GM23338 (cell line): ENCODE results near the gene SIRT2. TPM values are rescaled to one million over a fixed set of nuclear protein-coding genes. Genes with fewer than 3 reads are reported as not detected.

Source experiments
- ATAC-seq: fragments of 200-7000 bp; cut with Tn5 transposase; 3 replicates; pipeline ENCODE4 v1.9.1; 2020
- DNase-seq: peaks from one replicate; pipeline ENCODE4 v3.0.0-alpha.2; 2015; ENCODE audit warnings: low spot score
- H2AFZ ChIP-seq: fragments of 200-600 bp; sonication (generic); 2 replicates; pipeline ENCODE4 v1.8.0; 2016; ENCODE audit warnings: antibody characterized with exemption, mild to moderate bottlenecking, moderate library complexity
- H3F3A ChIP-seq: fragments of 200-600 bp; sonication (generic); replicated peaks from 2 replicates; pipeline ENCODE4 v1.8.0; 2017; ENCODE audit warnings: antibody characterized with exemption, mixed run types, low read depth
- H3K27ac ChIP-seq: fragments of 200-600 bp; sonication (generic); 2 replicates; pipeline ENCODE4 v1.6.1; 2016; ENCODE audit warnings: low read depth
- H3K27me3 ChIP-seq: fragments of 200-600 bp; sonication (generic); 2 replicates; pipeline ENCODE4 v1.8.0; 2016; ENCODE audit warnings: mild to moderate bottlenecking, mixed run types, moderate library complexity; ENCODE audit not compliant: insufficient read depth
- H3K36me3 ChIP-seq: fragments of 200-600 bp; sonication (generic); 2 replicates; pipeline ENCODE4 v1.8.0; 2016; ENCODE audit warnings: mild to moderate bottlenecking; ENCODE audit not compliant: insufficient read depth
- H3K4me1 ChIP-seq: fragments of 200-600 bp; sonication (generic); 2 replicates; pipeline ENCODE4 v1.8.0; 2016; ENCODE audit warnings: mild to moderate bottlenecking, moderate library complexity; ENCODE audit not compliant: insufficient read depth
- H3K4me2 ChIP-seq: fragments of 200-600 bp; sonication (generic); 2 replicates; pipeline ENCODE4 v1.7.1; 2017; ENCODE audit warnings: mixed run types
- H3K4me3 ChIP-seq: fragments of 200-600 bp; sonication (generic); 2 replicates; pipeline ENCODE4 v1.6.1; 2016; ENCODE audit warnings: mixed run types
- H3K79me2 ChIP-seq: fragments of 200-600 bp; sonication (generic); replicated peaks from 2 replicates; pipeline ENCODE4 v1.8.0; 2017; ENCODE audit warnings: mild to moderate bottlenecking; ENCODE audit not compliant: insufficient read depth
- H3K9me2 ChIP-seq: fragments of 200-600 bp; sonication (generic); 2 replicates; pipeline ENCODE4 v1.8.0; 2017; ENCODE audit not compliant: insufficient read depth
- H4K20me1 ChIP-seq: fragments of 200-600 bp; sonication (generic); replicated peaks from 2 replicates; pipeline ENCODE4 v1.8.0; 2017; ENCODE audit warnings: mild to moderate bottlenecking; ENCODE audit not compliant: insufficient read depth
- H3K27ac Mint-ChIP-seq: 2 replicates; pipeline ENCODE4 v1.8.0; 2020; ENCODE audit warnings: inconsistent platforms, mild to moderate bottlenecking, moderate library complexity, mixed read lengths
- H3K27me3 Mint-ChIP-seq: 3 replicates; pipeline ENCODE4 v1.8.0; 2022; ENCODE audit warnings: low read depth, mild to moderate bottlenecking, moderate library complexity, mixed read lengths, inconsistent platforms; ENCODE audit not compliant: insufficient read depth, poor library complexity
- H3K36me3 Mint-ChIP-seq: 3 replicates; pipeline ENCODE4 v1.8.0; 2021; ENCODE audit warnings: low read depth, mild to moderate bottlenecking, inconsistent platforms, moderate library complexity, mixed read lengths
- H3K4me1 Mint-ChIP-seq: 3 replicates; pipeline ENCODE4 v1.8.0; 2020; ENCODE audit warnings: mild to moderate bottlenecking, inconsistent platforms, mixed read lengths
- H3K4me3 Mint-ChIP-seq: 3 replicates; pipeline ENCODE4 v1.8.0; 2021; ENCODE audit warnings: moderate library complexity, mild to moderate bottlenecking, inconsistent platforms, mixed read lengths
- H3K9me3 Mint-ChIP-seq: 3 replicates; pipeline ENCODE4 v1.8.0; 2020; ENCODE audit warnings: moderate library complexity, mild to moderate bottlenecking, inconsistent platforms, mixed read lengths
- CREB1 ChIP-seq: fragments of 250-450 bp; sonication (Bioruptor Pico); IDR thresholded peaks from 2 replicates; pipeline ENCODE4 v1.5.0; 2020; ENCODE audit warnings: low read depth, mild to moderate bottlenecking, moderate library complexity
- EZH2 ChIP-seq: fragments of 200-600 bp; sonication (generic); IDR thresholded peaks from one replicate; pipeline ENCODE4 v1.8.0; 2017; ENCODE audit warnings: antibody characterized with exemption, mild to moderate bottlenecking, low read depth; ENCODE audit not compliant: unreplicated experiment
- EZH2phosphoT487 ChIP-seq: fragments of 200-600 bp; sonication (generic); IDR thresholded peaks from one replicate; pipeline ENCODE4 v1.8.1; 2018; ENCODE audit warnings: antibody characterized with exemption; ENCODE audit not compliant: unreplicated experiment
- JUNB ChIP-seq: IDR thresholded peaks from one replicate; pipeline ENCODE4 v1.6.1; 2016; ENCODE audit warnings: antibody characterized with exemption; ENCODE audit not compliant: unreplicated experiment
- NANOG ChIP-seq: IDR thresholded peaks from 2 replicates; pipeline ENCODE4 v1.6.1; 2016; ENCODE audit warnings: antibody characterized with exemption, borderline replicate concordance
- POLR2AphosphoS5 ChIP-seq: IDR thresholded peaks from 2 replicates; pipeline ENCODE4 v1.6.1; 2016; ENCODE audit warnings: antibody characterized with exemption, low read depth
- STAT1 ChIP-seq: IDR thresholded peaks from one replicate; pipeline ENCODE4 v1.6.1; 2016; ENCODE audit warnings: antibody characterized with exemption; ENCODE audit not compliant: unreplicated experiment
- ZNF114 ChIP-seq: fragments of 250-450 bp; sonication (Bioruptor Pico); IDR thresholded peaks from 2 replicates; pipeline ENCODE4 v1.5.0; 2020; ENCODE audit warnings: mild to moderate bottlenecking, moderate library complexity
- ZNF331 ChIP-seq: fragments of 250-450 bp; sonication (Bioruptor Pico); IDR thresholded peaks from 2 replicates; pipeline ENCODE4 v1.5.0; 2020; ENCODE audit warnings: low read depth, mild to moderate bottlenecking, moderate library complexity
- polyA plus RNA-seq: library from polyadenylated mRNA; unstranded; fragments of >200 nt; fragmentation: Nextera tagmentation; extraction: Ambion mirVana; gene quantifications from 2 replicates; pipeline ENCODE4 v1.2.1, GENCODE V29; 2016
- total RNA-seq: library from RNA; depleted of rRNA; stranded (reverse); fragments of >200 nt; shearing (Covaris generic); gene quantifications from 2 replicates; pipeline ENCODE4 v1.2.3, GENCODE V29; 2014
- TF ChIP-seq, protein P1 (sequence below): IDR thresholded peaks from one replicate; pipeline ENCODE4 v1.6.1; 2018; ENCODE audit warnings: antibody characterized with exemption; ENCODE audit not compliant: unreplicated experiment
- TF ChIP-seq, protein P2 (sequence below), 2 experiments: fragments of 200-600 bp in 1 of 2; sonication (generic) in 1 of 2; conservative IDR thresholded peaks; 2 replicates each; pipeline versions ENCODE4 v1.5.1 to v1.6.1; 2016 to 2017; ENCODE audit warnings: antibody characterized with exemption in 2 of 2, low read depth in 2 of 2, mild to moderate bottlenecking in 2 of 2, moderate library complexity in 1 of 2
- TF ChIP-seq, protein P3 (sequence below): fragments of 250-450 bp; sonication (Bioruptor Pico); IDR thresholded peaks from 2 replicates; pipeline ENCODE4 v1.5.0; 2020; ENCODE audit warnings: mild to moderate bottlenecking, moderate library complexity
- TF ChIP-seq, protein P4 (sequence below): IDR thresholded peaks from 2 replicates; pipeline ENCODE4 v1.6.1; 2016; ENCODE audit warnings: antibody characterized with exemption

Gene SIRT2
- total and polyA plus RNA-seq, 2 experiments from 2014 or later = 2.7 to 8.4 TPM

DNA sequence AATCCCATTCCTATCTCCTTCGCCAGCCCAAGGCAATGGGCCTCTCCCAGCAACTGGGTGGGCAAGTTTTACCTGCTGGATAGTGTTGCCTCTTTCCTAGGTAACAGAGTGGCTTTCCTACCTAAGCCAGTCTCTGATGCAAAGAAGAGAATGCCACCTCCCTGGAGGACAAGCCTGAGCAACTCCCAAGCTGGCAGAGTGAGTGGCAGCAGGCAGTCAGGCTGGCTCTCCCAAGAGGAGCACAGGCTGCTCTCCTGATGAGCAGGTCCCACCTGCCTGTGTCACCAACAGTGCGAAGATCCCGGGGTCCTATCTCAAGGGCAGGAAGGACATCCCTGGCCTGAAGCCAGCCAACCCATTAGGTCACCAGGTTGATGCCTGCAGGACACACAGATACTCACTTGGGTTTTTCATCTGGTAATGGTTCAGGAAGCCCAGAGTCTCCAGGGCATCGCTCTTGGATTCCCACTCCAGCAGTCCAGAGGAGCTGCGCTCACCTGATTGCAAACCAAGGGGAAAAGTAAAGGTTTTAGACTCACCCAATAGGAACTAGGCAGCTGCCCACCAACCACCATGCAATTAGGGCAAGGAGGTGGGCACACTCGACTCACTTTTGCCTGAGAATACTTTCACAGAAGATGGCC lies 62.3 kb downstream of the SIRT2 start:
- Mint-ChIP-seq H3K27ac (no peak overlapping the region; the same call in 1 of the 2 replicates), H3K36me3 (peaks cover 76% of the 10 kb centered on the region), H3K4me3 (no peak overlapping the region), H3K9me3 (no peaks in the 10 kb centered on the region), H3K27me3 (peaks cover 20% of the 10 kb centered on the region), H3K4me1 (peaks cover 4% of the 10 kb centered on the region)
- Histone ChIP-seq H2AFZ (no peak overlapping the region), H3K4me2 (no peak overlapping the region), H3K4me3 (no peak overlapping the region), H3F3A (peaks cover 86% of the 10 kb centered on the region), H3K27ac (0 out of 2 replicates have a peak overlapping the region, but pooled peaks have one; percentile 80), H3K9me2 (no peaks in the 10 kb centered on the region), H3K36me3 (peaks cover 54% of the 10 kb centered on the region), H4K20me1 (peaks cover 31% of the 10 kb centered on the region), H3K79me2 (peaks cover 13% of the 10 kb centered on the region), H3K27me3 (no peaks in the 10 kb centered on the region), H3K4me1 (peaks cover 9% of the 10 kb centered on the region)
- TF ChIP-seq, protein P1, sequence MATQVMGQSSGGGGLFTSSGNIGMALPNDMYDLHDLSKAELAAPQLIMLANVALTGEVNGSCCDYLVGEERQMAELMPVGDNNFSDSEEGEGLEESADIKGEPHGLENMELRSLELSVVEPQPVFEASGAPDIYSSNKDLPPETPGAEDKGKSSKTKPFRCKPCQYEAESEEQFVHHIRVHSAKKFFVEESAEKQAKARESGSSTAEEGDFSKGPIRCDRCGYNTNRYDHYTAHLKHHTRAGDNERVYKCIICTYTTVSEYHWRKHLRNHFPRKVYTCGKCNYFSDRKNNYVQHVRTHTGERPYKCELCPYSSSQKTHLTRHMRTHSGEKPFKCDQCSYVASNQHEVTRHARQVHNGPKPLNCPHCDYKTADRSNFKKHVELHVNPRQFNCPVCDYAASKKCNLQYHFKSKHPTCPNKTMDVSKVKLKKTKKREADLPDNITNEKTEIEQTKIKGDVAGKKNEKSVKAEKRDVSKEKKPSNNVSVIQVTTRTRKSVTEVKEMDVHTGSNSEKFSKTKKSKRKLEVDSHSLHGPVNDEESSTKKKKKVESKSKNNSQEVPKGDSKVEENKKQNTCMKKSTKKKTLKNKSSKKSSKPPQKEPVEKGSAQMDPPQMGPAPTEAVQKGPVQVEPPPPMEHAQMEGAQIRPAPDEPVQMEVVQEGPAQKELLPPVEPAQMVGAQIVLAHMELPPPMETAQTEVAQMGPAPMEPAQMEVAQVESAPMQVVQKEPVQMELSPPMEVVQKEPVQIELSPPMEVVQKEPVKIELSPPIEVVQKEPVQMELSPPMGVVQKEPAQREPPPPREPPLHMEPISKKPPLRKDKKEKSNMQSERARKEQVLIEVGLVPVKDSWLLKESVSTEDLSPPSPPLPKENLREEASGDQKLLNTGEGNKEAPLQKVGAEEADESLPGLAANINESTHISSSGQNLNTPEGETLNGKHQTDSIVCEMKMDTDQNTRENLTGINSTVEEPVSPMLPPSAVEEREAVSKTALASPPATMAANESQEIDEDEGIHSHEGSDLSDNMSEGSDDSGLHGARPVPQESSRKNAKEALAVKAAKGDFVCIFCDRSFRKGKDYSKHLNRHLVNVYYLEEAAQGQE = no peak
- TF ChIP-seq CREB1 = no peak
- no peak for TF ChIP-seq ZNF114 (CRISPR knock-in tag)
- TF ChIP-seq, protein P2, sequence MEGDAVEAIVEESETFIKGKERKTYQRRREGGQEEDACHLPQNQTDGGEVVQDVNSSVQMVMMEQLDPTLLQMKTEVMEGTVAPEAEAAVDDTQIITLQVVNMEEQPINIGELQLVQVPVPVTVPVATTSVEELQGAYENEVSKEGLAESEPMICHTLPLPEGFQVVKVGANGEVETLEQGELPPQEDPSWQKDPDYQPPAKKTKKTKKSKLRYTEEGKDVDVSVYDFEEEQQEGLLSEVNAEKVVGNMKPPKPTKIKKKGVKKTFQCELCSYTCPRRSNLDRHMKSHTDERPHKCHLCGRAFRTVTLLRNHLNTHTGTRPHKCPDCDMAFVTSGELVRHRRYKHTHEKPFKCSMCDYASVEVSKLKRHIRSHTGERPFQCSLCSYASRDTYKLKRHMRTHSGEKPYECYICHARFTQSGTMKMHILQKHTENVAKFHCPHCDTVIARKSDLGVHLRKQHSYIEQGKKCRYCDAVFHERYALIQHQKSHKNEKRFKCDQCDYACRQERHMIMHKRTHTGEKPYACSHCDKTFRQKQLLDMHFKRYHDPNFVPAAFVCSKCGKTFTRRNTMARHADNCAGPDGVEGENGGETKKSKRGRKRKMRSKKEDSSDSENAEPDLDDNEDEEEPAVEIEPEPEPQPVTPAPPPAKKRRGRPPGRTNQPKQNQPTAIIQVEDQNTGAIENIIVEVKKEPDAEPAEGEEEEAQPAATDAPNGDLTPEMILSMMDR (conservative IDR thresholded peaks at IDR 0.05; ENCODE audit: low read depth in 2 of 2) = no peak
- no peak for TF ChIP-seq ZNF331 (CRISPR knock-in tag)
- TF ChIP-seq, protein P3, sequence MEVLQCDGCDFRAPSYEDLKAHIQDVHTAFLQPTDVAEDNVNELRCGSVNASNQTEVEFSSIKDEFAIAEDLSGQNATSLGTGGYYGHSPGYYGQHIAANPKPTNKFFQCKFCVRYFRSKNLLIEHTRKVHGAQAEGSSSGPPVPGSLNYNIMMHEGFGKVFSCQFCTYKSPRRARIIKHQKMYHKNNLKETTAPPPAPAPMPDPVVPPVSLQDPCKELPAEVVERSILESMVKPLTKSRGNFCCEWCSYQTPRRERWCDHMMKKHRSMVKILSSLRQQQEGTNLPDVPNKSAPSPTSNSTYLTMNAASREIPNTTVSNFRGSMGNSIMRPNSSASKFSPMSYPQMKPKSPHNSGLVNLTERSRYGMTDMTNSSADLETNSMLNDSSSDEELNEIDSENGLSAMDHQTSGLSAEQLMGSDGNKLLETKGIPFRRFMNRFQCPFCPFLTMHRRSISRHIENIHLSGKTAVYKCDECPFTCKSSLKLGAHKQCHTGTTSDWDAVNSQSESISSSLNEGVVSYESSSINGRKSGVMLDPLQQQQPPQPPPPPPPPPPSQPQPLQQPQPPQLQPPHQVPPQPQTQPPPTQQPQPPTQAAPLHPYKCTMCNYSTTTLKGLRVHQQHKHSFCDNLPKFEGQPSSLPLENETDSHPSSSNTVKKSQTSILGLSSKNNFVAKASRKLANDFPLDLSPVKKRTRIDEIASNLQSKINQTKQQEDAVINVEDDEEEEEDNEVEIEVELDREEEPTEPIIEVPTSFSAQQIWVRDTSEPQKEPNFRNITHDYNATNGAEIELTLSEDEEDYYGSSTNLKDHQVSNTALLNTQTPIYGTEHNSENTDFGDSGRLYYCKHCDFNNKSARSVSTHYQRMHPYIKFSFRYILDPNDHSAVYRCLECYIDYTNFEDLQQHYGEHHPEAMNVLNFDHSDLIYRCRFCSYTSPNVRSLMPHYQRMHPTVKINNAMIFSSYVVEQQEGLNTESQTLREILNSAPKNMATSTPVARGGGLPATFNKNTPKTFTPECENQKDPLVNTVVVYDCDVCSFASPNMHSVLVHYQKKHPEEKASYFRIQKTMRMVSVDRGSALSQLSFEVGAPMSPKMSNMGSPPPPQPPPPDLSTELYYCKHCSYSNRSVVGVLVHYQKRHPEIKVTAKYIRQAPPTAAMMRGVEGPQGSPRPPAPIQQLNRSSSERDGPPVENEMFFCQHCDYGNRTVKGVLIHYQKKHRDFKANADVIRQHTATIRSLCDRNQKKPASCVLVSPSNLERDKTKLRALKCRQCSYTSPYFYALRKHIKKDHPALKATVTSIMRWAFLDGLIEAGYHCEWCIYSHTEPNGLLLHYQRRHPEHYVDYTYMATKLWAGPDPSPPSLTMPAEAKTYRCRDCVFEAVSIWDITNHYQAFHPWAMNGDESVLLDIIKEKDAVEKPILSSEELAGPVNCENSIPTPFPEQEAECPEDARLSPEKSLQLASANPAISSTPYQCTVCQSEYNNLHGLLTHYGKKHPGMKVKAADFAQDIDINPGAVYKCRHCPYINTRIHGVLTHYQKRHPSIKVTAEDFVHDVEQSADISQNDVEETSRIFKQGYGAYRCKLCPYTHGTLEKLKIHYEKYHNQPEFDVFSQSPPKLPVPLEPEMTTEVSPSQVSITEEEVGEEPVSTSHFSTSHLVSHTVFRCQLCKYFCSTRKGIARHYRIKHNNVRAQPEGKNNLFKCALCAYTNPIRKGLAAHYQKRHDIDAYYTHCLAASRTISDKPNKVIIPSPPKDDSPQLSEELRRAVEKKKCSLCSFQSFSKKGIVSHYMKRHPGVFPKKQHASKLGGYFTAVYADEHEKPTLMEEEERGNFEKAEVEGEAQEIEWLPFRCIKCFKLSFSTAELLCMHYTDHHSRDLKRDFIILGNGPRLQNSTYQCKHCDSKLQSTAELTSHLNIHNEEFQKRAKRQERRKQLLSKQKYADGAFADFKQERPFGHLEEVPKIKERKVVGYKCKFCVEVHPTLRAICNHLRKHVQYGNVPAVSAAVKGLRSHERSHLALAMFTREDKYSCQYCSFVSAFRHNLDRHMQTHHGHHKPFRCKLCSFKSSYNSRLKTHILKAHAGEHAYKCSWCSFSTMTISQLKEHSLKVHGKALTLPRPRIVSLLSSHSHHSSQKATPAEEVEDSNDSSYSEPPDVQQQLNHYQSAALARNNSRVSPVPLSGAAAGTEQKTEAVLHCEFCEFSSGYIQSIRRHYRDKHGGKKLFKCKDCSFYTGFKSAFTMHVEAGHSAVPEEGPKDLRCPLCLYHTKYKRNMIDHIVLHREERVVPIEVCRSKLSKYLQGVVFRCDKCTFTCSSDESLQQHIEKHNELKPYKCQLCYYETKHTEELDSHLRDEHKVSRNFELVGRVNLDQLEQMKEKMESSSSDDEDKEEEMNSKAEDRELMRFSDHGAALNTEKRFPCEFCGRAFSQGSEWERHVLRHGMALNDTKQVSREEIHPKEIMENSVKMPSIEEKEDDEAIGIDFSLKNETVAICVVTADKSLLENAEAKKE (CRISPR knock-in tag) = no peak
- TF ChIP-seq EZH2 = no peak
- TF ChIP-seq, protein P4, sequence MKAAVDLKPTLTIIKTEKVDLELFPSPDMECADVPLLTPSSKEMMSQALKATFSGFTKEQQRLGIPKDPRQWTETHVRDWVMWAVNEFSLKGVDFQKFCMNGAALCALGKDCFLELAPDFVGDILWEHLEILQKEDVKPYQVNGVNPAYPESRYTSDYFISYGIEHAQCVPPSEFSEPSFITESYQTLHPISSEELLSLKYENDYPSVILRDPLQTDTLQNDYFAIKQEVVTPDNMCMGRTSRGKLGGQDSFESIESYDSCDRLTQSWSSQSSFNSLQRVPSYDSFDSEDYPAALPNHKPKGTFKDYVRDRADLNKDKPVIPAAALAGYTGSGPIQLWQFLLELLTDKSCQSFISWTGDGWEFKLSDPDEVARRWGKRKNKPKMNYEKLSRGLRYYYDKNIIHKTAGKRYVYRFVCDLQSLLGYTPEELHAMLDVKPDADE = no peak
- no peak for TF ChIP-seq JUNB
- no peak for TF ChIP-seq EZH2phosphoT487
- no peak for TF ChIP-seq STAT1
- TF ChIP-seq NANOG = no peak
- no peak for TF ChIP-seq POLR2AphosphoS5
- ATAC-seq (no peak), DNase-seq (no peak)
